GM19035 (cell line): Measurements from ENCODE around the gene TPRX1.
"Not testable (repeated sequence)": the region's sequence is repeated elsewhere in the genome, so short reads cannot be mapped to it uniquely, and the experiment has no call there.

Experiments
- ATAC-seq: cut with Tn5 transposase; IDR thresholded peaks from one replicate; pipeline ENCODE4 v1.9.1; 2021; ENCODE audit not compliant: unreplicated experiment

The TPRX1 gene

GRCh38 chr19:47804451-47804850 is at the start of gene TPRX1:
Gene TPRX1 (minus strand): TSS chr19:47804551. CDS start chr19:47804539, 12 bp downstream.
- ATAC-seq, result not testable (repeated sequence)

GRCh38 chr19:47853003-47853402 is 48.7 kb upstream of the TPRX1 start:
- ATAC-seq, result no peak

- ATAC-seq, result no peak
Observed at GRCh38 chr19:47848823-47849473, 44.6 kb upstream of the TPRX1 start.

- ATAC-seq, result no peak
Observed at GRCh38 chr19:47848425-47848822, 44.1 kb upstream of the TPRX1 start.

GRCh38 chr19:47842941-47843340 is 38.6 kb upstream of the TPRX1 start:
- ATAC-seq, result no peak

GRCh38 chr19:47839913-47840312 is 35.6 kb upstream of the TPRX1 start:
- no peak for ATAC-seq

- no peak for ATAC-seq
Observed at GRCh38 chr19:47839411-47839810, 35.1 kb upstream of the TPRX1 start.

- no peak for ATAC-seq
Observed at GRCh38 chr19:47836038-47836437, 31.7 kb upstream of the TPRX1 start.

GRCh38 chr19:47832723-47833122 is 28.4 kb upstream of the TPRX1 start:
- ATAC-seq, result no peak

- ATAC-seq, result no peak
Observed at GRCh38 chr19:47826800-47827199, 22.4 kb upstream of the TPRX1 start.

GRCh38 chr19:47824396-47824795 is 20.0 kb upstream of the TPRX1 start:
- ATAC-seq, result no peak

GRCh38 chr19:47821460-47822020 is 17.2 kb upstream of the TPRX1 start, which contains the start of gene CRX:
Gene CRX (plus strand): TSS chr19:47821937. CDS start chr19:47834444, 12,507 bp downstream.
- ATAC-seq, result no peak

- no peak for ATAC-seq
Observed at GRCh38 chr19:47820410-47820809, 16.1 kb upstream of the TPRX1 start.

GRCh38 chr19:47819858-47820257 is 15.5 kb upstream of the TPRX1 start:
- ATAC-seq, result no peak

GRCh38 chr19:47818221-47818620 is 13.9 kb upstream of the TPRX1 start:
- ATAC-seq, result not testable (repeated sequence)

- ATAC-seq, result not testable (repeated sequence)
Observed at GRCh38 chr19:47816270-47816669, 11.9 kb upstream of the TPRX1 start.

GRCh38 chr19:47813995-47814328 is 9.6 kb upstream of the TPRX1 start:
- ATAC-seq, result no peak

- ATAC-seq, result no peak
Observed at GRCh38 chr19:47813304-47813994, 9.1 kb upstream of the TPRX1 start.

GRCh38 chr19:47806435-47806834 is 2.1 kb upstream of the TPRX1 start:
- no peak for ATAC-seq

- no peak for ATAC-seq
Observed at GRCh38 chr19:47805313-47805712, 962 bp upstream of the TPRX1 start.

- not testable (repeated sequence) for ATAC-seq
Observed at GRCh38 chr19:47803671-47804070, 680 bp downstream of the TPRX1 start.

GRCh38 chr19:47803148-47803547 is 1.2 kb downstream of the TPRX1 start:
- ATAC-seq, result not testable (repeated sequence)
